GM18909 (cell line): ENCODE data around the gene FOXK2.

Experiments
- ATAC-seq: cut with Tn5 transposase; IDR thresholded peaks from one replicate; pipeline ENCODE4 v1.9.1; 2021; ENCODE audit warnings: mild to moderate bottlenecking; ENCODE audit not compliant: unreplicated experiment, poor library complexity

Gene FOXK2

DNA sequence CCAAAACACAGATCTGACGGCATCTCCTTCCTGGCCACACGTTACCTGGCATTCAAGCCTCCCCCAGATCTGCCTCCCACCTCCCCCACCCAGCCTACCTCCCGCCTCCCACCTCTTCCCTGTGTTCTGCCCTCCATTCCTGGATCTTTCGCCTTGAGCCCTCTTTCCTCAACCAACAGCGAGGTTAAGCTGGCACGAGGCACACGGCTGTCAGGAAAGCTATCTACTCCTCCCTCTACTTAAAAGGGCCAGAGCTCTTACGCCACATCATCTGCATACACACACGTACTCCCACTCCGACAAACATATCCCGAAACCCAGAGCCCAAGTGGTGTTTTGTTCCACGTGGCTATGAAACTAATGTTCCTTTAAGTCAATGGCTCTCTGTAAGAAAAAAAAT lies 110.7 kb downstream of the FOXK2 start:
- no peak for ATAC-seq

GRCh38 chr17:82631544-82631943 lies 112.0 kb downstream of the FOXK2 start:
- ATAC-seq = no peak

GRCh38 chr17:82632451-82632850 lies 112.9 kb downstream of the FOXK2 start:
- ATAC-seq = no peak

GRCh38 chr17:82633343-82633742 lies 113.8 kb downstream of the FOXK2 start:
- no peak for ATAC-seq

DNA sequence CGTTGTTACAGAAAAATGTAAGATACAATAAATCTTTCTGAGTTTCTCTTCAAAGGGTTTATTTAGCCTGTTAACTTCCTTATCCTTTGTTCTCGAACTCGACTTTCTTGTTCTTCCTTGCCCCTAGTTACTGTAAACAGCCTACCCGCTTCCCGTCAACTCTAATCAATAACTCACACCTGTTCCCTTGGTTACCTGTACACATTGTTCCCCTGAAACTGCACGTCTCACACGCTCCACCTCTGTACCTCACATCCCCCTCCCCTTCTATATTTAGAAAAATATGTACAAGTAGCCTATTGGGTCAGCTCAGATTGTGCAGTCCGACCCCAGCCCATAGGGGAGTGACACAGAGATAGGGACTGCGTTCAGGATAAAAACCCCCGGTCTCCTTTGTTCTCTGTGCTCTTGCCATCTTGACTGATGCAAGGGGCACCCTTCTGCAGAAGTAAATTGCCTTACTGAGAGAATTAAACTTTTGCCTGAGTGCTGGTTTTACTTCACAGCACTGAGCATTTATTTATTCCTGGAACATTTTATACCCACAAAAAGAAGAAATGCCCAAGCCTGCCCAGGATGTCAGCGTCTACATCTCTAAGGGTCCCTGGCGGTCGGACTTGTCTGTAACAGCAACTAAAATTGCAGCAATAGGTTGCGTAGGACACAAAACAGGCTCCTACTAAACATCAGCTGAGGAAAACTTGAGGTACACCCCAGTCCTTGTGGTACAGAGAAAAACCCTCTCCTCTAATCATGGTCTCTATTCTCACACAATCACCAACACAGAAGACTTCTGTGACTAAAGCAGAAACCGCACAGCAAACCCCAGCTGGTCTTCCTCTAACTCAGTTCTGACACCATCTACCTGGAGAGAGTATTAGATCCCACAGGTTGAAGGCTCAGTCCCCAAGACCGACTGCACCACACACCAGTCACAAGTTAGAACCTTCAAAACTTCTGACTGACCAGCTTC lies 117.4 kb downstream of the FOXK2 start:
- no peak for ATAC-seq

- ATAC-seq = no peak
Observed at GRCh38 chr17:82638183-82638773, 118.7 kb downstream of the FOXK2 start.

- no peak for ATAC-seq
Observed at GRCh38 chr17:82639628-82640027, 120.1 kb downstream of the FOXK2 start.

- ATAC-seq = no peak
Observed at GRCh38 chr17:82640036-82640435, 120.5 kb downstream of the FOXK2 start.

DNA sequence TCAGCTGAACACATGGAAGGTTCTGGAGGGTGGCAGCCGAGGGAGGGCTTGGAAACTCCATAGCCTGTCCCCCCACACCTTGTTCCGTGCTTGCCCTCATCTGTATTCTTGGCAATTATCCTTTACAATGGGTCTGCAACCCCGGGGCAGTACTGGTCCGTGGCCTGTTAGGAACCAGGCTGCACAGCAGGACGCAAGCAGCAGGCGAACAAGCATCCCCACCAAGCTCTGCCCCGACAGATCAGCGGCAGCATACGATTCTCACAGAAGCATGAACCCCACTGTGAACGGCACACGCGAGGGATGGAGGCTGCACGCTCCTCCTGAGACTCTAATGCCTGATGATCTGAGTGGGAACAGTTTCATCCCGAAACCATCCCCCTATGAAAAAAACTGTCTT lies 122.5 kb downstream of the FOXK2 start:
- no peak for ATAC-seq

GRCh38 chr17:82644148-82644547 lies 124.6 kb downstream of the FOXK2 start:
- no peak for ATAC-seq

DNA sequence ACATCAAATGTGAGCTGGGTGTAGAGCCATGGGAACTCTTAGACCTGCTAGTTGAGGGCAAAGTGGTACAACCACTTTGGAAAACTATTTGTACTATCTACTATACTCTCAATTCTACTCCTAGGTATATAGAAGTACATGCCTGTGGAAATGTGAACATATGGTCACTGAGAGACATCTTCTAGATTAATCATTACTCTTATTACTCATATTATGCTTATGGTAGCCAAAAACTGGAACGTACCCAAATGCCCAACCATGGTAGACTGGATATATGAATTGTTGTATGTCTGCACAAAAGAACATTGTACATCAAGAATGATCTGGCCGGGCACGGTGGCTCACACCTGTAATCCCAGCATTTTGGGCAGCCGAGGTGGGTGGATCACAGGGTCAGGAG lies 126.0 kb downstream of the FOXK2 start:
- ATAC-seq = no peak

DNA sequence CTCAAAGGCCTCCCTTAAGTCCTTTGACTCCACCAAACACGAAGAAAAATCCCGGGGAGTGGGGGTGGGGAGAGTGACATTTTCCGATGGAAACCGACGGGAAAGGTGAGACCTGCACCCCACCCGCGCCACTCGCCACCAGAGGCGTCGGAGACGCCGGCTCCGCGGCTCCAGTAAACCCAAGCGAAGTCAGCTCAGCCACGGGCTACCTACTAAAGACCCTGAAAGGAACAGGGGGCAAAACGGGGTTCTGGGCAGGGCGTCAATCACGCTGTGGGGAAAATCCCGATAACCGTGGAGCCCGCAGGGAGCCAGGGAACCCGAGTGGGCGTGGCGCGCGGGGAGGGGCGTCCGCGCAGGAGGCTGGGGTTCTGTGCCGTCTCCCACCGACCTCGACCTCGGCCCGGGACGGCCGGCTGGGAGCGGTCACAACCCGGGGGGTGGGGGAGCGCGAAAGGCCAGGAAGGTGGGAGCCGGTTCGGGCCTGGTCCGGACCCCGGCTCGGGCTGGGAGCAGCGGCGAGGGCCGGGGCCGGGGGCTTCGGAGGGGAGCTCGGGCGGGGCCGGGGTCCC lies 128.1 kb downstream of the FOXK2 start:
- ATAC-seq = peak; percentile 36

- peak; percentile 80 for ATAC-seq
Observed at GRCh38 chr17:82648165-82648668, 128.7 kb downstream of the FOXK2 start, which contains the start of gene WDR45B. Gene WDR45B, minus strand, starts transcription at chr17:82648444. Its CDS starts 104 bp downstream, at chr17:82648340.

- no peak for ATAC-seq
Observed at GRCh38 chr17:82648742-82649331, 129.3 kb downstream of the FOXK2 start.

- ATAC-seq = no peak
Observed at GRCh38 chr17:82649501-82650261, 130.1 kb downstream of the FOXK2 start.

DNA sequence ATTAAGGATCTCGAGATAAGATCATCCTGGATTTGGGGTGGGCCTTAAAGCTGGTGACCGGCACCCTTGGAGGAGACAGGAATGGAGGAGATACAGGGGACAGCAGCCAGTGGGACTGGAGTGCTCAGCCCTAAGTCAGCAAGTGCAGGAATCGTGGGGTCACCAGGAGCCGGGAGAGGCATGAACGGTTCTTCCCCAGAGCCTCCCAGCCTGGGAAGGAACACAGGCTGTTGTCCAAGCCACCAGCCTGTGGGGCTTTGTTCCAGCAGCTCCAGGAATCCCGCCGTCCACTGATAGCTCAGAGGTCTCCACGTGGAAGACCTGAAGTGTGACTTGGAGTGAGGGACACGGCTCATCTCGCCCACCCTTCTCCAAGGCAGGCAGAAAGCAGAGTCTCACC lies 131.2 kb downstream of the FOXK2 start:
- no peak for ATAC-seq

- ATAC-seq = no peak
Observed at GRCh38 chr17:82653651-82654528, 134.4 kb downstream of the FOXK2 start.
